SK-N-SH (cell line): ENCODE results near the gene GPX5. TPM values are rescaled to one million over a fixed set of nuclear protein-coding genes. Genes with fewer than 3 reads are reported as not detected.

ENCODE experiments used
- CTCF ChIA-PET: fragments of 300-600, 350-600 bp; formaldehyde crosslinking; extraction: SDS; loops from one replicate; lab custom pipeline; 2021; lab: Yijun Ruan, JAX
- POLR2A ChIA-PET: fragments of 350-600 bp; sonication (Branson Sonifier 250); formaldehyde crosslinking; extraction: SDS; loops from one replicate; lab custom pipeline; 2020; ENCODE audit warnings: antibody characterized with exemption, inconsistent platforms; lab: Yijun Ruan, JAX
- DNase-seq: peaks from one replicate; pipeline ENCODE4 v3.0.0; 2012
- H2AFZ ChIP-seq: fragments of 200-600 bp; sonication (generic); 2 replicates; pipeline ENCODE4 v1.8.1; 2016; ENCODE audit warnings: antibody characterized with exemption, mild to moderate bottlenecking, low read depth
- H3F3A ChIP-seq: fragments of 200-600 bp; sonication (generic); replicated peaks from 2 replicates; pipeline ENCODE3; 2016; ENCODE audit warnings: antibody characterized with exemption, mild to moderate bottlenecking; ENCODE audit not compliant: insufficient read depth
- H3K27ac ChIP-seq, 2 experiments: fragments of 200-500 bp in 1 of 2; fragments of 200-600 bp in 1 of 2; sonication (Bioruptor generic) in 1 of 2; sonication (generic), shearing (Covaris generic) in 1 of 2; 2 replicates each; pipeline versions ENCODE4 v1.5.1 to v1.6.1; 2014 to 2016; ENCODE audit warnings: low read depth in 2 of 2, inconsistent platforms in 1 of 2, low read length in 1 of 2, mild to moderate bottlenecking in 1 of 2, mixed read lengths in 1 of 2
- H3K27me3 ChIP-seq: fragments of 200-600 bp; sonication (generic), shearing (Covaris generic); 2 replicates; pipeline ENCODE4 v1.6.1; 2016; ENCODE audit warnings: mixed run types; ENCODE audit not compliant: insufficient read depth
- H3K36me3 ChIP-seq, 2 experiments: fragments of 200-500 bp in 1 of 2; fragments of 200-600 bp in 1 of 2; sonication (Bioruptor generic) in 1 of 2; sonication (generic) in 1 of 2; replicated peaks in 1 of 2; 2 replicates each; pipeline versions ENCODE3 to v1.5.1; 2014 to 2016; ENCODE audit warnings: low read length in 1 of 2, mild to moderate bottlenecking in 1 of 2; ENCODE audit not compliant: insufficient read depth in 2 of 2, control insufficient read depth in 1 of 2
- H3K4me1 ChIP-seq, 2 experiments: fragments of 200-500 bp in 1 of 2; fragments of 200-600 bp in 1 of 2; sonication (Bioruptor generic) in 1 of 2; sonication (generic), shearing (Covaris generic) in 1 of 2; 2 replicates each; pipeline versions ENCODE4 v1.5.1 to v1.6.1; 2014 to 2016; ENCODE audit warnings: low read depth in 1 of 2, low read length in 1 of 2, mixed run types in 1 of 2; ENCODE audit not compliant: insufficient read depth in 2 of 2, control insufficient read depth in 1 of 2
- H3K4me2 ChIP-seq: fragments of 200-600 bp; sonication (generic), shearing (Covaris generic); 2 replicates; pipeline ENCODE4 v1.6.1; 2017; ENCODE audit warnings: mixed run types
- H3K4me3 ChIP-seq, 2 experiments: fragments of 200-500 bp in 1 of 2; fragments of 200-600 bp in 1 of 2; sonication (Bioruptor generic) in 1 of 2; sonication (generic), shearing (Covaris generic) in 1 of 2; 2 replicates each; pipeline versions ENCODE4 v1.5.1 to v1.8.1; 2014 to 2016; ENCODE audit warnings: low read depth in 2 of 2, inconsistent platforms in 1 of 2, low read length in 1 of 2, mild to moderate bottlenecking in 1 of 2, mixed read lengths in 1 of 2, moderate library complexity in 1 of 2
- H3K79me2 ChIP-seq: fragments of 200-600 bp; sonication (generic); 2 replicates; pipeline ENCODE4 v1.8.1; 2017; ENCODE audit warnings: mild to moderate bottlenecking; ENCODE audit not compliant: insufficient read depth
- H3K9ac ChIP-seq: fragments of 200-600 bp; sonication (generic); 2 replicates; pipeline ENCODE4 v1.6.1; 2017; ENCODE audit warnings: mixed run types
- H3K9me2 ChIP-seq: fragments of 200-600 bp; sonication (generic); 2 replicates; pipeline ENCODE4 v1.6.1; 2017; ENCODE audit warnings: mixed run types
- H3K9me3 ChIP-seq: fragments of 200-600 bp; sonication (generic); 2 replicates; pipeline ENCODE4 v1.6.1; 2017; ENCODE audit warnings: mixed run types, mild to moderate bottlenecking, moderate library complexity
- H4K20me1 ChIP-seq: fragments of 200-600 bp; sonication (generic); 2 replicates; pipeline ENCODE4 v1.6.1; 2017; ENCODE audit warnings: mild to moderate bottlenecking, mixed run types; ENCODE audit not compliant: insufficient read depth
- CHD2 ChIP-seq: fragments of 150-350 bp; IDR thresholded peaks from 2 replicates; pipeline ENCODE4 v1.6.1; 2018; ENCODE audit warnings: low read length; ENCODE audit not compliant: partially characterized antibody
- ELF1 ChIP-seq: IDR thresholded peaks from 2 replicates; pipeline ENCODE4 v1.4.0; 2012
- EP300 ChIP-seq, 2 experiments: IDR thresholded peaks; 2 replicates each; pipeline versions ENCODE4 v1.4.0 to v1.6.1; 2012; ENCODE audit warnings: borderline replicate concordance in 1 of 2, low read depth in 1 of 2, low read length in 1 of 2
- GABPA ChIP-seq: IDR thresholded peaks from 2 replicates; pipeline ENCODE4 v1.4.0; 2012; ENCODE audit warnings: low read depth, mild to moderate bottlenecking
- GATA2 ChIP-seq: sonication (generic); formaldehyde crosslinking; IDR thresholded peaks from 2 replicates; pipeline ENCODE4 v1.5.0; 2020; ENCODE audit warnings: mild to moderate bottlenecking, missing genetic modification reagents
- JUND ChIP-seq: IDR thresholded peaks from 2 replicates; pipeline ENCODE4 v1.4.0; 2012
- MAX ChIP-seq: IDR thresholded peaks from 2 replicates; pipeline ENCODE4 v1.4.0; 2012; ENCODE audit warnings: low read depth
- MEF2A ChIP-seq: IDR thresholded peaks from 2 replicates; pipeline ENCODE4 v1.4.0; 2012; ENCODE audit warnings: low read depth, borderline replicate concordance
- POLR2AphosphoS5 ChIP-seq: IDR thresholded peaks from 2 replicates; pipeline ENCODE4 v1.6.1; 2012; ENCODE audit warnings: low read depth, low read length
- RCOR1 ChIP-seq: fragments of 150-350 bp; IDR thresholded peaks from 2 replicates; pipeline ENCODE4 v1.6.1; 2017; ENCODE audit warnings: antibody characterized with exemption, low read length
- RXRA ChIP-seq: IDR thresholded peaks from 2 replicates; pipeline ENCODE4 v1.4.0; 2012; ENCODE audit warnings: low read depth, mild to moderate bottlenecking, borderline replicate concordance
- SIN3A ChIP-seq: IDR thresholded peaks from 2 replicates; pipeline ENCODE4 v1.6.1; 2012; ENCODE audit warnings: low read depth, mild to moderate bottlenecking, low read length, moderate library complexity, borderline replicate concordance
- SMC3 ChIP-seq: IDR thresholded peaks from 2 replicates; pipeline ENCODE4 v1.6.1; 2012; ENCODE audit warnings: low read depth, low read length, improper control_type of control experiment
- TAF1 ChIP-seq: IDR thresholded peaks from 2 replicates; pipeline ENCODE4 v1.6.1; 2012; ENCODE audit warnings: low read depth, mild to moderate bottlenecking, low read length, moderate library complexity, borderline replicate concordance
- TCF12 ChIP-seq: IDR thresholded peaks from 2 replicates; pipeline ENCODE4 v1.4.0; 2012
- TEAD4 ChIP-seq: IDR thresholded peaks from 2 replicates; pipeline ENCODE4 v1.4.0; 2012; ENCODE audit warnings: mild to moderate bottlenecking, borderline replicate concordance; ENCODE audit not compliant: insufficient read depth
- YY1 ChIP-seq: IDR thresholded peaks from 2 replicates; pipeline ENCODE4 v1.4.0; 2012; ENCODE audit warnings: low read depth, mild to moderate bottlenecking
- WGBS: methylation state at CpG from one replicate; pipeline ENCODE4 v1.1.6; 2017; ENCODE audit warnings: low lambda C conversion rate; 5-methylcytosine and 5-hydroxymethylcytosine counted together
- polyA plus RNA-seq, 3 experiments: library from polyadenylated mRNA; depleted of rRNA; stranded (reverse); fragments of >200 nt; gene quantifications; 2 replicates each; pipeline ENCODE4 v1.2.3, GENCODE V29; 2012
- TF ChIP-seq, protein P1 (sequence below): IDR thresholded peaks from 2 replicates; pipeline ENCODE4 v1.4.0; 2012; ENCODE audit warnings: low read depth, borderline replicate concordance
- TF ChIP-seq, protein P2 (sequence below): IDR thresholded peaks from 2 replicates; pipeline ENCODE4; 2012
- TF ChIP-seq, protein P3 (sequence below): fragments of 150-350 bp; IDR thresholded peaks from 2 replicates; pipeline ENCODE4 v1.6.1; 2017; ENCODE audit warnings: antibody characterized with exemption, low read length, low read depth, borderline replicate concordance

The GPX5 gene
- polyA plus RNA-seq, 1 of the 3 experiments (the other 2 are of a cell fraction): not detected

- TF ChIP-seq GATA2 (CRISPR knock-in tag) (no peak), SIN3A (no peak), MAX (no peak), SMC3 (no peak), YY1 (no peak), RCOR1 (no peak), JUND (no peak), ELF1 (no peak), TAF1 (no peak), TCF12 (no peak), MEF2A (no peak), TEAD4 (no peak), POLR2AphosphoS5 (no peak), CHD2 (no peak), RXRA (no peak), EP300 (IDR thresholded peaks at IDR 0.05; ENCODE audit: borderline replicate concordance in 1 of 2, low read depth in 1 of 2, low read length in 1 of 2) (no peak), GABPA (no peak)
- TF ChIP-seq, protein P1, sequence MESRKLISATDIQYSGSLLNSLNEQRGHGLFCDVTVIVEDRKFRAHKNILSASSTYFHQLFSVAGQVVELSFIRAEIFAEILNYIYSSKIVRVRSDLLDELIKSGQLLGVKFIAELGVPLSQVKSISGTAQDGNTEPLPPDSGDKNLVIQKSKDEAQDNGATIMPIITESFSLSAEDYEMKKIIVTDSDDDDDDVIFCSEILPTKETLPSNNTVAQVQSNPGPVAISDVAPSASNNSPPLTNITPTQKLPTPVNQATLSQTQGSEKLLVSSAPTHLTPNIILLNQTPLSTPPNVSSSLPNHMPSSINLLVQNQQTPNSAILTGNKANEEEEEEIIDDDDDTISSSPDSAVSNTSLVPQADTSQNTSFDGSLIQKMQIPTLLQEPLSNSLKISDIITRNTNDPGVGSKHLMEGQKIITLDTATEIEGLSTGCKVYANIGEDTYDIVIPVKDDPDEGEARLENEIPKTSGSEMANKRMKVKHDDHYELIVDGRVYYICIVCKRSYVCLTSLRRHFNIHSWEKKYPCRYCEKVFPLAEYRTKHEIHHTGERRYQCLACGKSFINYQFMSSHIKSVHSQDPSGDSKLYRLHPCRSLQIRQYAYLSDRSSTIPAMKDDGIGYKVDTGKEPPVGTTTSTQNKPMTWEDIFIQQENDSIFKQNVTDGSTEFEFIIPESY: no peak
- TF ChIP-seq, protein P2, sequence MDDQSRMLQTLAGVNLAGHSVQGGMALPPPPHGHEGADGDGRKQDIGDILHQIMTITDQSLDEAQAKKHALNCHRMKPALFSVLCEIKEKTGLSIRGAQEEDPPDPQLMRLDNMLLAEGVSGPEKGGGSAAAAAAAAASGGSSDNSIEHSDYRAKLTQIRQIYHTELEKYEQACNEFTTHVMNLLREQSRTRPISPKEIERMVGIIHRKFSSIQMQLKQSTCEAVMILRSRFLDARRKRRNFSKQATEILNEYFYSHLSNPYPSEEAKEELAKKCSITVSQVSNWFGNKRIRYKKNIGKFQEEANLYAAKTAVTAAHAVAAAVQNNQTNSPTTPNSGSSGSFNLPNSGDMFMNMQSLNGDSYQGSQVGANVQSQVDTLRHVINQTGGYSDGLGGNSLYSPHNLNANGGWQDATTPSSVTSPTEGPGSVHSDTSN: no peak
- TF ChIP-seq, protein P3, sequence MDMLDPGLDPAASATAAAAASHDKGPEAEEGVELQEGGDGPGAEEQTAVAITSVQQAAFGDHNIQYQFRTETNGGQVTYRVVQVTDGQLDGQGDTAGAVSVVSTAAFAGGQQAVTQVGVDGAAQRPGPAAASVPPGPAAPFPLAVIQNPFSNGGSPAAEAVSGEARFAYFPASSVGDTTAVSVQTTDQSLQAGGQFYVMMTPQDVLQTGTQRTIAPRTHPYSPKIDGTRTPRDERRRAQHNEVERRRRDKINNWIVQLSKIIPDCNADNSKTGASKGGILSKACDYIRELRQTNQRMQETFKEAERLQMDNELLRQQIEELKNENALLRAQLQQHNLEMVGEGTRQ: no peak
- H3K9me3 ChIP-seq: no peaks in the 10 kb centered on the region
- 49% methylated on average over 3 of the region's 3 CpGs for WGBS
- H3F3A ChIP-seq: no peaks in the 10 kb centered on the region
- no peaks in the 10 kb centered on the region for H3K36me3 ChIP-seq
- no peak overlapping the region for H3K9ac ChIP-seq
- no peak for DNase-seq
- H3K27me3 ChIP-seq: no peaks in the 10 kb centered on the region
- H2AFZ ChIP-seq: no peak overlapping the region
- no peak overlapping the region for H3K4me3 ChIP-seq
- POLR2A ChIA-PET: no interaction called here
- H3K4me1 ChIP-seq: no peaks in the 10 kb centered on the region
- no peaks in the 10 kb centered on the region for H3K9me2 ChIP-seq
- H3K4me2 ChIP-seq: no peak overlapping the region
- CTCF ChIA-PET: interaction anchor here (0.9 kb wide), 1 partner anchor 21 kb away, joined by 3 read pairs; no protein-coding TSS in a partner anchor
- H4K20me1 ChIP-seq: no peaks in the 10 kb centered on the region
- no peaks in the 10 kb centered on the region for H3K79me2 ChIP-seq
- no peak overlapping the region for H3K27ac ChIP-seq
These were observed 37.9 kb downstream of the GPX5 start for GRCh38 chr6:28563430-28564095.
